Astrocyte of the cerebellum (primary cell): ENCODE measurements around the gene WFS1.

Experiments used
- DNase-seq: peaks from one replicate; pipeline ENCODE4 v3.0.0-alpha.2; 2011; ENCODE audit warnings: low read depth
- H3K4me3 ChIP-seq: 2 replicates; pipeline ENCODE4 v1.5.1; 2011; ENCODE audit warnings: mild to moderate bottlenecking, low read depth, low read length, moderate library complexity
- CTCF ChIP-seq: IDR thresholded peaks from 2 replicates; pipeline ENCODE4 v1.5.1; 2012; ENCODE audit warnings: low read length, low read depth, moderate library complexity, mild to moderate bottlenecking; ENCODE audit errors: missing control alignments
- in situ Hi-C: cut with HindIII; loops from 2 replicates; pipeline ENCODE4 v1.10.0; 2017; ENCODE audit warnings: low sequenced_read_pairs

Gene WFS1

GRCh38 chr4:6287017-6287788 lies 17.6 kb downstream of the WFS1 start:
- in situ Hi-C loops = no loop called here
- TF ChIP-seq CTCF = no peak
- no peak overlapping the region for H3K4me3 ChIP-seq
- DNase-seq = no peak

- H3K4me3 ChIP-seq = no peak overlapping the region
These were observed 18.7 kb downstream of the WFS1 start for GRCh38 chr4:6288342-6288741.

GRCh38 chr4:6288871-6289270 lies 19.2 kb downstream of the WFS1 start:
- H3K4me3 ChIP-seq = no peak overlapping the region
- TF ChIP-seq CTCF = no peak
- DNase-seq = no peak
- in situ Hi-C loops = no loop called here

More at GRCh38 chr4:6288342-6288741, 18.7 kb downstream of the WFS1 start:
- in situ Hi-C loops = no loop called here
- DNase-seq = no peak
- no peak for TF ChIP-seq CTCF

GRCh38 chr4:6290256-6290655 lies 20.6 kb downstream of the WFS1 start:
- DNase-seq = no peak
- in situ Hi-C loops = no loop called here
- no peak for TF ChIP-seq CTCF
- H3K4me3 ChIP-seq = no peak overlapping the region

- in situ Hi-C loops = no loop called here
- H3K4me3 ChIP-seq = no peak overlapping the region
- TF ChIP-seq CTCF = no peak
- DNase-seq = no peak
These were observed 21.3 kb downstream of the WFS1 start for GRCh38 chr4:6290769-6291547.

GRCh38 chr4:6291784-6292297 lies 22.2 kb downstream of the WFS1 start:
- TF ChIP-seq CTCF = no peak

More at GRCh38 chr4:6291784-6292297, 22.2 kb downstream of the WFS1 start:
- in situ Hi-C loops = no loop called here
- H3K4me3 ChIP-seq = no peak overlapping the region
- no peak for DNase-seq
